AG09309 (cell line): ENCODE data around the gene SOX18.

Experiments used
- DNase-seq: peaks from one replicate; pipeline ENCODE4 v3.0.0-alpha.2; 2010; ENCODE audit warnings: low read depth
- H3K4me3 ChIP-seq: 2 replicates; pipeline ENCODE4 v1.5.1; 2011; ENCODE audit warnings: mild to moderate bottlenecking, low read depth, low read length, moderate library complexity; ENCODE audit not compliant: control insufficient read depth
- CTCF ChIP-seq: IDR thresholded peaks from 2 replicates; pipeline ENCODE4 v1.5.1; 2011; ENCODE audit warnings: mild to moderate bottlenecking, low read depth, low read length, inconsistent platforms; ENCODE audit not compliant: insufficient read depth, control insufficient read depth; ENCODE audit errors: missing control alignments

SOX18 gene

GRCh38 chr20:64006902-64007301 lies 42.5 kb downstream of the SOX18 start:
- H3K4me3 ChIP-seq, result no peak overlapping the region
- TF ChIP-seq CTCF, result no peak
- no peak for DNase-seq

GRCh38 chr20:64006490-64006889 lies 42.9 kb downstream of the SOX18 start:
- no peak overlapping the region for H3K4me3 ChIP-seq
- TF ChIP-seq CTCF, result no peak

GRCh38 chr20:64005394-64005793 lies 44.0 kb downstream of the SOX18 start:
- no peak for DNase-seq
- TF ChIP-seq CTCF, result no peak
- no peak overlapping the region for H3K4me3 ChIP-seq

More at GRCh38 chr20:64006490-64006889, 42.9 kb downstream of the SOX18 start:
- no peak for DNase-seq

- no peak for TF ChIP-seq CTCF
- DNase-seq, result no peak
- no peak overlapping the region for H3K4me3 ChIP-seq
Measured at GRCh38 chr20:64003960-64004725, 45.3 kb downstream of the SOX18 start.

GRCh38 chr20:64001607-64002011 lies 47.8 kb downstream of the SOX18 start:
- no peak for TF ChIP-seq CTCF
- no peak overlapping the region for H3K4me3 ChIP-seq
- DNase-seq, result no peak

- H3K4me3 ChIP-seq, result no peak overlapping the region
- no peak for TF ChIP-seq CTCF
- no peak for DNase-seq
Measured at GRCh38 chr20:64000906-64001305, 48.5 kb downstream of the SOX18 start.
